ENCODE data around the gene SYTL3.

DNA sequence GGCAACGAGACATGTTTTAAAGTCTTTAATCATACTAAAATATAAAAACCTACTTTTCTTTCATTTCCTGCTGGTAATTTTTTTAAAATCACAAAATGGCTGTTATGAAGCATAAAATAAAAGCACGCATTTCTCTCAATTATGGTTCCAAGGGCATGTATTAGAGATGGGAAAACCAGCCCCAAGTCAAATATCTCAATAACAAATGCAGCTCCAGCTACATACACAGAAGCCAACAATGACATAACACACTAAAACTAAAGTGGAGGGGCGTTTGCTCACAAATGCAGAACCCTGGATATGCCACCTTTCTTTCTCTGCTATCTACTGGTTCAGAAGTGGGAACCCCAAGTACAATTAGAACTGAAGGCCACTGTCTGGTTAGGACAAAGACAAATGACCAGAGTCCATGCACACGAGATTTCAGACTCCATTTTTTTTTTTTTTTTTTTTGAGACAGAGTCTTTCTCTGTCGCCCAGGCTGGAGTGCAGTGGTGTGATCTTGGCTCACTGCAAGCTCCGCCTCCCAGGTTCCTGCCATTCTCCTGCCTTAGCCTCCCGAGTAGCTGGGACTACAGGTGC, 141.5 kb downstream of the SYTL3 start:
- TF ChIP-seq, protein P1, sequence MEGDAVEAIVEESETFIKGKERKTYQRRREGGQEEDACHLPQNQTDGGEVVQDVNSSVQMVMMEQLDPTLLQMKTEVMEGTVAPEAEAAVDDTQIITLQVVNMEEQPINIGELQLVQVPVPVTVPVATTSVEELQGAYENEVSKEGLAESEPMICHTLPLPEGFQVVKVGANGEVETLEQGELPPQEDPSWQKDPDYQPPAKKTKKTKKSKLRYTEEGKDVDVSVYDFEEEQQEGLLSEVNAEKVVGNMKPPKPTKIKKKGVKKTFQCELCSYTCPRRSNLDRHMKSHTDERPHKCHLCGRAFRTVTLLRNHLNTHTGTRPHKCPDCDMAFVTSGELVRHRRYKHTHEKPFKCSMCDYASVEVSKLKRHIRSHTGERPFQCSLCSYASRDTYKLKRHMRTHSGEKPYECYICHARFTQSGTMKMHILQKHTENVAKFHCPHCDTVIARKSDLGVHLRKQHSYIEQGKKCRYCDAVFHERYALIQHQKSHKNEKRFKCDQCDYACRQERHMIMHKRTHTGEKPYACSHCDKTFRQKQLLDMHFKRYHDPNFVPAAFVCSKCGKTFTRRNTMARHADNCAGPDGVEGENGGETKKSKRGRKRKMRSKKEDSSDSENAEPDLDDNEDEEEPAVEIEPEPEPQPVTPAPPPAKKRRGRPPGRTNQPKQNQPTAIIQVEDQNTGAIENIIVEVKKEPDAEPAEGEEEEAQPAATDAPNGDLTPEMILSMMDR (IDR thresholded peaks at IDR 0.05), result no peak
- no peak for TF ChIP-seq POLR2A (IDR thresholded peaks at IDR 0.05)

All from prostate gland (tissue), 2 donors.